ENCODE results near the gene ABR.
"Not testable (repeated sequence)": the region's sequence is repeated elsewhere in the genome, so short reads cannot be mapped to it uniquely, and the experiment has no call there.

ABR gene

DNA sequence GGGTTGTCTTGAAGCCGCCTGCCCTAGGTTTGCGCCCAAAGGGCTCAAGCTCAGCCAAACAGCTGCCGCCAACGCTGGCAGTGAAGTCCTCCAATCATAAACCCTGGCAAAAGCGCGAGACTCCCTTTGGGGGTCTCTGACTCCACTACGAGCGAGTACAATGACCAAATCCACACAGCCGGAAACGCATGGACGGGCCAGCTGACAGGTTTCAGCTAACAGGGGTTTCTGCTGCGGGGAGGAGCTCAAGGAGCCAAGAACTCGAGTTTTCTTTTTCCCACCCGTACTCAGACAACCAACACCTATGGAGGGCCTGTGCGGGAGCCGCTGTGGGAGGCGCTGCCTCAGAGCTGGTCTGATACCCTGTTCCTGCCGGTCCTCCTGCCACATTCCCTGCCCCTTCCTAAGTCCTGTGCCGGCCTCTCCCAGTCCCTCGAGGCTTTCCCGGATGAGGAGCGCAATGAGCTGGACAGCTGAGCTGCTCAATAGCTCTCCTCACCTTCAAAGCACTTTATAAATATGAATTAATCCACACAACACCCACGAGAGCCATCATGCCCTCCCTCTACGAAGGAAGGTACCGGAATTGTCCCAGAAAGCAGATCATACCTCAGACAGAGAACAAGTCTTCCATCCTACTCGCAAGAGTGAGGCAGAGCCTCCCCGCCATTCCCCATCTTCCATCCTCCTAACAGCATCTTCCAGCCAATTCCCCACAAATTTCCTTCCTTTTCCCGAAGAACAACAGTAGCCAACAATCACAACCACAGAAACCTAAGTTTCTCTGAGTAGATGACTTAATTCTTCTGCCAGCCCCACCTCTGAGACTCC, 6.1 kb downstream of the ABR start:
- DNase-seq (ENCODE audit: low read depth): no peak

DNA sequence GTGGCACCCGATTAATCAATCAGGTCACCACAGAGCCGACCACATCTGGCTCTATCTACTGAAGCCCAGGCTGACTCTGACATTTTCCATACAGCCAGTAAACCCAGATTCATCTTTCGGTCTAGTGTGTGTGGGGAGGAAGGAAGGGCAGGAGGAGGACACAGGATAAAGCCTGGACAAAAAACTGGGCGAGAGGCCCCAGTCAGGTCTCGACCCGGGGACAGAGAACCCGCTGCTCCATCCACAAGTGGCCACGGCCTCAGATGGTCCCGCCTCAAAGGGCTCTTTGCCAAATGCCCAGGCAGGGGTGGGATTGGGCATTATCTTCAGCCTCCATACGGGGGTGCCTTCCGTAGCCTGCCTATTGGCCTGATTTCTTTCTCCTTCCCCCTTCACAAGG, 7.8 kb downstream of the ABR start:
- DNase-seq (ENCODE audit: low read depth): no peak

DNA sequence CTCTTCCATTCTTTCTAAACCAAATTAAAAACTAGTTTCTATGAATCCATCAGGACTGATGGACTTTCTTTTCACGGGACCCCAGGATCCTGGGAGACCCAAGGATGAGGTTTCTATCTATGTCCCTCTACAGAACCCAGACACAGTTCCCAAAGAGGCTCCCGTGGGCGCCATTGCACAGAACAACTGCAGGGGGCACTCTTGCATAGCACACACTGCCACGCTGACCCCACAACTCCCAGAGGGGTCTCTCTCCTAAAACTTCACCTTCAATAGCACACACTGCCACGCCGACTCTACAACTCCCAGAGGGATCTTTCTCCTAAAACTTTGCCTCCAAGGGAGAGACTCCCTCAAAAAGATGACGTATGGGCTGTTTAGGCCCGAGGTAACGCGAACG, 9.0 kb downstream of the ABR start:
- no peak for DNase-seq (ENCODE audit: low read depth)

DNA sequence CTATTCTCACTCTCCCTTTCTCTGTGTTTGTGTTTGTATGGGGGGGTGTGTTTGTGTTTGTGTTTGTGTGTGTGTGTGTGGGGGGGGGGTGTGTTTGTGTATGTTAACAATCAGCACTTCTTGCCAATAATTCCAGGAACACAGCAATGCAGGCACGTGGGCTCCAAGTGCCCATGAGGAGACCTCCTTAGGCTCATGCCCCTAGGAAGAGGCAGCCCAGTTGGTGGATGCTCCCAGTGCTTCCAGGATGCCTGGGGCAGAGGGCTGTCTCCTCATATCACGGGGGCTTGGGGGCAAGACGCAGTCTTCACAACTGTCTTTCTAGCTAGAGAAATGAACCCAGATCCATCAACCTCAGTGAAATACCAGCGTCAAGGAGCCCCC, 9.9 kb downstream of the ABR start:
- no peak for DNase-seq (ENCODE audit: low read depth)

DNA sequence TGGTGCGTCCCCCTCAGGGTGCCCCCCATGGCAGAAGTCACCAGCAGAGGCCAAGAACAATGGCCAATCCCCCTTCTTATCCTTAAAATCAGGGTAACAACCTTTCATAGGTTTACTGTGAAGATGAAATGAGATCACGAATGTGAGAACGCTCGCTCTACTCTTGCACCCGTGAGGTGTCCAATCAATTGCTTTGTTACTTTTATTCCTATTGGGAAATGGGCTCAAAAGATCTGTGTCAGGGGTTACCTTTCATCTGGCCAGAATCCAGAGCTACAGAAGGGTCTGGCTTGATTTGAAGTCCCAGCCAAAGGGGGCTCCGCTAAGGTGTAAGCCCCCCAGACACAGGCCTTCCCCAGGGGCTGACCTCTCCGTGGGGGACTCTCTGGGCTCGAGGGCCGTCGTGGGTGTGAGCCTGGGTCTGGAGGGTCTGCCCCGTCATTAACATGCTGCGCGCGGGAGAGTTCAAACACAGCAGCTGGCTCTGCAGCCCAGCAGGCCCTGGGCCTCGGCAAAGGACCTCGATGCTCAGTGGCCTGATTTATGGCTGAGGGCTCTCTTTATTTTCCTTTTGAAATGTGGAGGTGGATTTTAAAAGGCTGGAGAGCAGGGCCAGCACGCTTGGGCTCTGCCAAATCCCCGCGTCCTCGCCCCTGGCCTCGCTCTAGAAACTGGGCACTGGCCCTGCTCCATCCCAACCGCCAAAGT, 10.4 kb downstream of the ABR start:
- no peak for DNase-seq (ENCODE audit: low read depth)

DNA sequence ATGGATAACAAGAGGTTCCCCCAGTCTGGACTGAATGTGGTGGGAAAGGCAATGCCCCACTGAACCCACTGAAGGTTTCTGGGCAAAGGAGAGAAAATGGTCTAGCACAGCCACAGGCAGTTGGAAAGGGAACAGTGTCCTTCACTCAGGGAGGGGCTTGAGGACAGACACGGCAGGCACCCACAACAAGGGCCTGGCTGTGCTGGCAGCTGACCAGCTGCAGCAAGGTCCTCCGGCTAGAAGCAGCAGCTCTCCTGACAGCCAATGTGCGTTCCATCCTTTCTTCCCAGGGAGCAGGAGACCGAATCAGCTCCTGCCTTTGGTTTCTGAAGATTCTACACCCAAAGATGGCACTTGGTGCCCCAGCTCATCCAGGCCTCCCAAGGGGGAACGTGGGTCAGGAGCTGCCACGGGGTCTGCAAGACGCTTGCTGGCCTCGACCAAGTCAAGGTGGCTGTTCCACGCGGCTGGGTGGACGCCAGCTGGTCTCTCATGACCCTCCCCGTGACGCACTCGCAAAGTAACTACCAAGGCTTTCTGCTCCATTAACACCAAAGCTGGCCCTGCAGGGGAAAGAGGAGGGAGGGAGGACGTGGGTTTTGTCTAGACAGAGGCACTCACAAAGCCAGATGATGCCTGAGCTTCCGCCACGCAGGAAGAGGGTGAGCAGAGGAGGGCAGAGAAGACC, 11.1 kb downstream of the ABR start:
- DNase-seq (ENCODE audit: low read depth): no peak

DNA sequence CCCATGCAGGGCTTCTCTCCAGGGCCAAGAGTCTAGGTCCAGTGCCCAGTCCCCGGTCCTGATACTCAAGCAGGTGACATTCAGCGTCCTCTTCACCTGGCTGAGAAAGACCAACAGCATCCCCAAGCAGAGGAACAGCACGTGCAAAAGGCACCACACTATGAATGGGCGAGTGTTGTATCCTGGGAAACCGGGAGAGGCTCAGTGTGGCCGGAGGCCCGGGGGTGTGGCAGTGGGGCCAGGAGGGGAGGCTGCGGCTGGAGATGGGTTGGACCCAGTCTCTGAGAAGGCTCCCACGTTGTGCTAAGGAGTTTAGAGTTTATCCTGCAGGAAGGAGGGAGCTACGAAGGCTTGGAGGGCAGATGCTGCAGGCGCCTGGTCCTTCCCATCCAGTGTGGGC, 13.5 kb downstream of the ABR start:
- no peak for DNase-seq (ENCODE audit: low read depth)

DNA sequence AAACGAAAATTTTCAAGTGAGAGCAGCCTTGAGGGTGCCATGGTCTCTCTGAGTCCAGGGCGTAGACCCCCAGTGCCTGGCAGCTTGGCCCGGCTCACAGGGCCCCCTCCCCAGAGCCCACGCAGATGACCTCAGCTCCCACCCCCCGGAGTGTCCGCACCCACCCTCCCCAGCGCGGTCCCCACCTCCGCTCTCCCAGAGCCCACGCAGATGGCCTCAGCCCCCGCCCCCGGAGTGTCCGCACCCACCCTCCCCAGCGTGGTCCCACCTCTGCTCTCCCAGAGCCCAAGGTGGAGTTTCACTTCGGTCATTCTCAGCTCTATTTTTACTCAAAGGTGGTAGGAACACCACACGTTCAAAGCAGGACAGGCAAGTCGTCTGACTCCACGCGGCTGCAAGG, 13.9 kb downstream of the ABR start:
- DNase-seq (ENCODE audit: low read depth): no peak

DNA sequence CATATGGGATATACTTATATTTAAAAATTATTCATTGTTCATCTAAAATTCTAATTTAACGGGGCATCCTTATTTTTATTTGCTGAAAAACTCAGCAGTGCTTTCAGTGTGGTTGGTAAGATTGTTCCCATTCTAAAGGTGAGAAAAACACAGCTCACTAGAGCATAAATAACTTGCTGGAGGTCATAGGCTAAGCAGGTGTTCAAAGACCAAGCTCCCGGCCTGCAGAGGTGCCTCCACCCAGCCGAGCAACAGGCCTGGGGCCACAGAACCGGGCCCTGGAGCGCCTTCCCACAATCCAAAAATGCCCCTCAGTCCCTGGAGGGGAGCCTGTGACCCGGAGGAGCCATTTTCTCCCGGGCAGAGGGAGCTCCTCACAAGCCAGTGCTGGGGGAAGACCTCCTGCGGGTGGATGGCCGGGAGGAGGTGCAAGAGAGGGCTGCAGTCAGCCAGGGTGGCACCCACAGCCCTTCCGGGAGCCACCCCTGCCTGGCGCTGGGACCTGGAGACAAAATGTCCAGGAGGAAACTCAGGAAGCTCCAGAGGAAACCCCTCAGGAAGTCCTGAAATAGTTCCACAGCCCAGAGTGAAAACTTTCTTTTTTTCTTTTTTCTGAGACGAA, 14.7 kb downstream of the ABR start:
- DNase-seq (ENCODE audit: low read depth): no peak

DNA sequence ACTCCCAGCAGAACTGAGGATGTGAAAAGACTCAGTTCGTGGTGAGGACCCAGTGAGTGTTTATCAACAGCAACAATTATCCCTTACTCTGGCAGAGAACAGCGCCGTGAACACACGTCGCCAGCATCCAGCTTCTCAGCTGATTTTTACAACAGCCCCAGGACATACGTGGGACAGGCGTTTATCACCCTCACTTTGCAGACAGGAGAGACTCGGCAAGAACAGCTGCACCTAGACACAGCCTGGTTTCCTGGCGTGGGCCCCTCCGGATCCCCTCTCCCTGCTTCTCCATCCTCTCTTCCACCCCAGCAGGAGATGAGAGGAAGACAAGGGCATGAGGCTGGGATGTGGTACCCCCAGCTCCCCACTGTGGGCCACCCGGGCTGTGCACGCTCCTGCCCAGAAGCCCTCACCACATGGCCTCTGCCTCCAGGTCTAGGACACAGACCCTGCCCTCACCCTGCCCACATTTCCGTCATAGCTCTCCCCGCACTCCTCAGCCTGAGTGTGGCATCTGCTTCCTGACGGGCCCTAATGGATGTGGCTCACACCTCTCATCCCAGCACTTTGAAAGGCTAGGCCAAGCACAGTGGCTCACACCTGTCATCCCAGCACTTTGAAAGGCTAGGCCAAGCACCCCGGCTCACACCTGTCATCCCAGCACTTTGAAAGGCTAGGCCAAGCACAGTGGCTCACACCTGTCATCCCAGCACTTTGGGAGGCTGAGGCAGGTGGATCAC, 17.5 kb downstream of the ABR start:
- DNase-seq (ENCODE audit: low read depth): no peak

DNA sequence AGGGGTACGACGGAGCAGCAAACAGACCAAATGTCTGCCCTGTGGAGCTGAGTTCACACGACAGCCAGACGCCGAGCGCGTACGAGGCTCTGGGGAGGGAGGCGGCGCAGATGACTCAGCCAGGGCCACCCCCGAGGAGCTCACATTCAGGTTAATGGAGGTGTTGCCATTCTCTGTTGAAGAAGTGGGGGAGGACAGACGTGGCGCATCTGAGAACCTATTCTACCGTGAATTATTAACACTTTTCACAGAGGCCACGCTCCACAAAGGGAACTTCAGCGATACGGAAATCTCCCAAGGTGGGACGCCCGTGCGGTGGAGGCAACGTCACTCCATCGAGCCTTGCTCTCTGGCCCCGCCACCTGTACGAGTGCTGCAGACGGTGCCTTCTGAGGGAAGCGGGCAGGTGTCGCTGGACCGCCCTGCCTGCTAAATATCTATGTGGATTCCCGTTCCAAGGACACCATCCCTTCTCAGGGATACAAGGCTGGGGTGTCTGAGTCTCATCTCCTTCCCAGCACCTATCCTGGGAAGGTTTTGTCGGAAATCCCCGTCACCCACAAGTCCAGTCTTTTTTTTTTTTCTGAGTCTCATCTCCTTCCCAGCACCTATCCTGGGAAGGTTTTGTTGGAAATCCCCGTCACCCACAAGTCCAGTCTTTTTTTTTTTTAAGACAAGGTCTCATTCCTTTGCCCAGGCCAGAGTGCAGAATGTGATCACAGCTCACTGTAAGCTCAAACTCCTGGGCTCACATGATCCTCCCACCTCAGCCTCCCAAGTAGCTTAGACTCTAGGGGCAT, 19.0 kb downstream of the ABR start:
- no peak for DNase-seq (ENCODE audit: low read depth)

DNA sequence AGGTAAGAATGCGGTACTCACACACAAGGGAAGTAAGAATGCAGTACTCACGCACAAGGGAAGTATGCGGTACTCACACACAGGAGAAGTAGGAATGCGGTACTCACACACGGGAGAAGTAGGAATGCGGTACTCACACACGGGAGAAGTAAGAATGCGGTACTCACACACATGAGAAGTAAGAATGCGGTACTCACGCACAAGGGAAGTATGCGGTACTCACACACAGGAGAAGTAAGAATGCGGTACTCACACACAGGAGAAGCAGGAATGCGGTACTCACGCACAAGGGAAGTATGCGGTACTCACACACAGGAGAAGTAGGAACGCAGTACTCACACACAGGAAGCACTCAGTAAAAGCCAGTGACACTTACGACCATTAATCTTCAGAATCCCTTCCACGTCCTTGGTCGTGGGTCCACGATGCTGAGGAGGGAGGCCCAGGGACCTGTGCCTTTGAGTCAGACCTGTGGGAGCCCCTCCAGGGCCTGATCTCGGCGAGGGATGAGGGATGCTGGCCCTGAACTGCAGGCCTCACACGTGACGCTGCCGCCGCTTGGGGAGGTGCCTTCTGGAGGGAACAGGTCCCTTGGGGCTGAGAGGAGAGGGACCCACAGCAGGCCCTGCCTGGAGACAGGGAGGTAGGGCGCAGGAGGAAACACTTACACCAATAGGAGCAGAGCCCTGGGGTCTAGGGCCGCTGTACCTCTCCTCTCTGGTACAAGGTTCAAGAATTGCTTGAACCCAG, 20.2 kb downstream of the ABR start:
- no peak for DNase-seq (ENCODE audit: low read depth)

DNA sequence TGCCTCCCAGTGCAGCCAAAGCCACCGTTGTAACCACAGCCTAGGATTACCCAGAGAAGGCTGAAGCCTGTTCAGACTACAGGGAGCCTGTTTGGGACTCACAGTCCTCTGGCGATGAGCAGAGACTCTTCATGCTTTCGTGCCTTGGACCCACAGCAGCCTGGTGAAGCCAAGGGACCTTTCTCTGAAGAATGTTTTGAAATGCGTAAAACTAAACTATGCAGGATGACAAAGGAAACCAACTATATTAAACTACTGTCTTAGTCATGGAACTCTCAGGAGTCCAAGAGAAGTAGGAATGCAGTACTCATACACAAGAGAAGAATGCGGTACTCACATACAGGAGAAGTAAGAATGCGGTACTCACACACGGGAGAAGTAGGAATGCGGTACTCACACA, 20.9 kb downstream of the ABR start:
- DNase-seq (ENCODE audit: low read depth): no peak

DNA sequence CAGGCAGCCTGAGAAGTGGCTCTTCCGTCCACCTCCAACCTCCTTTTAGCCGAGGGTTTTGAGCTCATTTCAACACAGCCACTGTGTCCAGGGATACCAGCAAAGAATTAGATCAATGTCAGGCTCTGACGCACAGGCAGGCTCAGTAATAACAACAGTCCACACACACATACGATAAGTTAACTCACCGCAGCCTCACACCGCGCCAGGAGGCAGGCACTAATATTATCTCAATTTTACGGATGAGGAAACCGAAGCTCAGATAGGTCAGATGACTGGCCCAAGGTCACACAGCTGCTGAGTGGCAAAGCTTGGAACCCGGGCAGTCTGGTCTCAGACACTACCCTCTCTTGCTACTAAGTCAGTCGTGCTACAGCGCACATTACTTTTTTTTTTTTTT, 22.9 kb downstream of the ABR start:
- no peak for DNase-seq (ENCODE audit: low read depth)

DNA sequence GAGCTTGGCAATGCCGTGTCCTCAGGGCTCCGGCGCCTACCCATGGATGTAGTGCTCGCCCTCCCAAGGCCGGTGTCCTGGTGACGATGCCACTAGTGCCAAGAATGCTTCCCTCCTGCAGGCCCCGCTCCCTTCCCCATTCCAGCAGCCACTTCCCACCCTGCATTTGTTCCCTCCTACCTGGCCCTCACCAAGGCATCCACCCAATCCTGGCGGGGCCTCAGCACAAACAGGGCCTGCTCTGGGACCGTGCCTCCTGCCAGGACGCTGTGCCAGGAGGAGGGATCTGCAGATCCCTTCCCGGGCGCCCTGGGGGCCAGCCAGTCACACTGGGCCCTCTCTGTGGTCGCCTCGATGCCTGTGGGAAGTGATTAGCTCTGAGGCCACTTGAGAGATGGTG, 25.1 kb downstream of the ABR start:
- DNase-seq (ENCODE audit: low read depth): no peak

DNA sequence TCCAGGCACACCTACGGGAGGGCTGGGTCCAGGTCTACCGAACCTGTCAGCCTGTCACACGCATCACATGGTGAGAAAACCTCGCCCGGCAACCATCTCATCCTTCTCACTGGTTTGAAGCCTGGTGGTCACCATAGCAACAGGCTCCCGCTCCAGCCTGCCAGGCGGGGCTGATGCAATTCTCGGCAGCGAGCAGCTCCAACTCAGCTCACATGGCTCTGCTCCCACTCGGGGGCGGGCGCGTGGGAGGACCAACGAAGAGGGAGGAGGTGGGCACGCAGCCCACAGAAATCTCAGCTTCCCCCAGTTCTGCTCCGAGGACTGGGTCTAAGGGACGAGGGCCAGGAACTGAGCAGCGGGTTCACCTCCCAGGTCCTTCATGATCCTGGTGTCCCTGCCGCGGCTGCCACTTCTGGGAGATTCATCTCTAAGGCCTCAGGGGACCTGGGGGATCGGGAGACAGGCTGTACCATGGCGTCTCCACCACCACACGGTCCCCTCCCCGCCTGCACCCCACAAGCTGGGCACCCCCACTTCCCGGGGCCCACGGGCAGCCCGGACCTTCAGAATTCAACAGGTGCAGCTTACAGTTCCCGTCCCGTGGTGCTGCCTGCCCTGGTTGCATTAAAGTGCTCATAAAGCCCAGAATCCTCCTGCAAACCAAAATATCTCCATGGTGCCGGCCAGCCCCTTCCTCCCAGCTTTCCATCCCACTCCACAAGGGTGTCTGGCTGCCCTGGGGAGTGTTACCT, 25.8 kb downstream of the ABR start:
- DNase-seq (ENCODE audit: low read depth): peak; percentile 38

DNA sequence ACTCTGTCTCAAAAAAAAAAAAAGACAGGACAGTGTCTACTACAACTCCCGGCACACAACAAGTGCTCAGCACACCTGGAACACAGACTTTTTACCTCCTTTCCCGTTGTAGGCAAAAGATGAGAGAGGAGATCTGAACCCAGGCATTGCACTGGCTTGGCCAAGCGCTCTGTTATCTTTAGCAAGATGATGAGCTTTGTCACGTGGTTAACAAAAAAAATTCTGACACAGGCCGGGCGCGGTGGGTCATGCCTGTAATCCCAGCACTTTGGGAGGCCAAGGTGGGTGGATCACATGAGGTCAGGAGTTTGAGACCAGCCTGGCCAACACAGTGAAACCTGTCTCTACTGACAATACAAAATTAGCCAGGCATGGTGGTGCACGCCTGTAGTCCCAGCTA, 27.2 kb downstream of the ABR start:
- DNase-seq (ENCODE audit: low read depth): not testable (repeated sequence)

DNA sequence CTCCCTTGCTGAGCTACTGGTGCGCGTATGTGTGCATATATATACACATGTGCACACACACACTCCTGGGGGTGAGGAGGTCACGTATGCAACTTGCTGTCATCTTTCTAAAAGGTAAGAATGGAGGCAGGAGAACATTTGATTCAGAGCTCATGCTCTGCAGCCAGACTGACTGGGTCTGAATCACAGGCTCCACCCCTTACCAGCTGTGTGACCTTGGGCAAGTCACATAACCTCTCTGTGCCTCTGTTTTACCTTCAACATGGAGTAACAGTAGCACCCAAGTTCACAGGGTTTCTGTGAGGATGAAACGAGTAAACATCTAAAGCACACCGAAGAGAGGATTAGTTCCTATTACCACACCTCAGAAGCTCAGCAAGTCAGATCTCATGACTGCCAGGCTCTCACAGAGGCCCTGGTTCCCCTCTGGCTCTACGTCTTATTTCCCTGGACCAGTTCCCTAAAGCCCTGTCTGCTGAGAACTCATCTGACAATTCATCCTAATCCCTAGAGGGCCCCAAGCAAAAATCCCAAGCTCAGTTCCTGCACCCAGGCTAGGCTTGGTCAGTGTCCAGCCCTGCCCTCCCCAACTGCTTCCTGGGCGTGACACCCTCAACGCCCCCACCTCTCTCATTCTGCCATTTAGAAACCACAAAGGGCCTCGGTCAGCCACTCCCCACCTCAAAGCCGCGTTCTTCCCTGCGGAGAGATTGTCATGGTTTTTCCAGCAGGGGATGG, 28.7 kb downstream of the ABR start:
- DNase-seq (ENCODE audit: low read depth): no peak

DNA sequence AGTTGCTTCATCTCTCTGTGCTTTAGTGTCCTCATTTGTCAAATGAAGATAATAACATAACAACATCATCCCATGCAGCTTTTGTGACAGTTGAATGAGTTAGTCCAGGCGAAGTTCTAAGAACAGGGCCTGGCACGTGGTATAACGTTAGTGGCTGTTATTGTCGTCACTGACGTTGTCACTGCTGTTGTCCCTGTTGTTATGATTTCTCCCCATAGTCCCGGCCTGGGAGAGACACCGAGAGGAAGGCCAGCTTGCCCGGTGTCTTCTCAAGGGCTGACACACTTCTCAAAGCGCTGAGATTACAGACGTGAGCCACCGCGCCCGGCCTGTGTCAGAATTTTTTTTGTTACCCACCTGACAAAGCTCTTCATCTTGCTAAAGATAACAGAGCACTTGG, 29.9 kb downstream of the ABR start:
- no peak for DNase-seq (ENCODE audit: low read depth)

All from ELR (cell line).